Lung (tissue), 12 donors: ENCODE data around the gene BMERB1. TPM values are rescaled to one million over a fixed set of nuclear protein-coding genes. Genes with fewer than 3 reads are reported as not detected.

Experiments
- ATAC-seq: fragments of 200-7000 bp; cut with Tn5 transposase; one replicate; pipeline ENCODE4 v1.9.1; 2020; ENCODE audit warnings: moderate number of reproducible peaks; ENCODE audit not compliant: insufficient read depth, low FRiP score
- DNase-seq, 3 donors: peaks; one replicate each; pipeline ENCODE4 v3.0.0-alpha.2; 2013 to 2017
- H3K27ac ChIP-seq, 2 donors: one replicate each; pipeline ENCODE4 v1.5.1; 2013; ENCODE audit warnings: mild to moderate bottlenecking in 2 of 2, moderate library complexity in 2 of 2, control low read depth in 1 of 2, inconsistent platforms in 1 of 2, low read depth in 1 of 2, low read length in 1 of 2
- H3K27me3 ChIP-seq, 3 donors: one replicate each; pipeline ENCODE4 v1.5.1; 2013; ENCODE audit warnings: low read length in 2 of 3; ENCODE audit not compliant: control insufficient read depth in 3 of 3, insufficient read depth in 3 of 3
- H3K36me3 ChIP-seq, 4 donors: one replicate each; pipeline ENCODE4 v1.5.1; 2013; ENCODE audit warnings: low read length in 4 of 4, mild to moderate bottlenecking in 1 of 4, moderate library complexity in 1 of 4; ENCODE audit not compliant: control insufficient read depth in 4 of 4, insufficient read depth in 4 of 4
- H3K4me1 ChIP-seq, 5 donors: one replicate each; pipeline ENCODE4 v1.5.1; 2013; ENCODE audit warnings: low read length in 5 of 5, mild to moderate bottlenecking in 2 of 5, moderate library complexity in 1 of 5; ENCODE audit not compliant: control insufficient read depth in 5 of 5, insufficient read depth in 5 of 5
- H3K4me3 ChIP-seq: one replicate; pipeline ENCODE4 v1.5.1; 2013; ENCODE audit warnings: mild to moderate bottlenecking, control low read depth, moderate library complexity
- H3K9ac ChIP-seq, 2 donors: one replicate each; pipeline ENCODE4 v1.5.1; 2013; ENCODE audit warnings: low read length in 2 of 2, control low read depth in 1 of 2; ENCODE audit not compliant: insufficient read depth in 1 of 2
- H3K9me3 ChIP-seq, 4 donors: one replicate each; pipeline ENCODE4 v1.5.1; 2013; ENCODE audit warnings: low read length in 3 of 4, mild to moderate bottlenecking in 1 of 4, moderate library complexity in 1 of 4; ENCODE audit not compliant: control insufficient read depth in 4 of 4, insufficient read depth in 3 of 4
- whole genome bisulfite sequencing, 2 donors: extraction: QIAGEN DNeasy Blood & Tissue Kit; methylation state at CpG; one replicate each; pipeline ENCODE4 v1.1.7; 2013; 5-methylcytosine and 5-hydroxymethylcytosine counted together
- polyA plus RNA-seq, 2 donors: library from polyadenylated mRNA; stranded (reverse); fragments of 200-250 nt; gene quantifications; one replicate each; pipeline ENCODE4 v1.2.1, GENCODE V29; 2013
- total RNA-seq, 2 donors: library from RNA; depleted of rRNA in 1 of 2; stranded (reverse); fragments of >200 nt in 1 of 2; gene quantifications; one replicate each; pipeline ENCODE4 v1.2.1, GENCODE V29; 2014 to 2021
- TF ChIP-seq, protein P1 (sequence below): IDR thresholded peaks from 2 replicates; pipeline ENCODE4 v1.5.1; 2012; ENCODE audit warnings: mild to moderate bottlenecking; ENCODE audit errors: control extremely low read depth, extremely low read depth
- donor health status: control.
- donor health status: control.
- donor health status: Bipolar disorder and iron deficiency.
- donor health status: healthy.
- donor health status: DM: yes; HTN: yes; CAD: no.

BMERB1 gene
- total and polyA plus RNA-seq, 4 donors: 5.6 to 17.5 (median 7.9) TPM

DNA sequence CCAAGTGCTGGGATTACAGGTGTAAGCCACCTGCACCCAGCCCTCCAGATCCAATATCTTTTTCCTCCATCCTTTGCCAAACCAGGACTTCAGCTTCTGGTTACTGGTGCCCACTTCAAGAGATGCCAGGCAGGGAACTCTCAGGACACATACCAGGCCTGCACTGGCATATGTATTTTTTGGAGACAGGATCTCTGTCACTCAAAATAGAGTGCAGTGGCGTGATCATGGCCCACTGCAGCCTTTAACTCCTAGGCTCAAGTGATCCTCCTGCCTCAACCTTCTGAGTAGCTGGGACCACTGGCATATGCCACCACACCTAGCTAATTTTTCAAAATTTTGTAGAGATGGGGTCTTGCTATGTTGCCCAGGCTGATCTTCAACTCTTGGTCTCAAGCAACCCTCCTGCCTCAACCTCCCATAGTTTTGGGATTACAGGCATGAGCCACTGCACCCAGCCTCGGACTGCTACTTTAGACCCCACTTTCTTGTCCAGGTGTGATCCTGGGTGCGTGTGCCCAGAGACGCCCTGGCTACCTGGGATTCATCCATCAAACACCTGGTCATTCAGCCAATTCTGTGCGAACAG, 55.8 kb downstream of the BMERB1 start:
- H3K4me3 ChIP-seq: no peak overlapping the region
- no peaks in the 10 kb centered on the region for H3K36me3 ChIP-seq
- peaks cover 0 to 9% (median 0%) of the 10 kb centered on the region in 5 donors for H3K4me1 ChIP-seq
- no peaks in the 10 kb centered on the region for H3K27me3 ChIP-seq
- DNase-seq: no peak
- TF ChIP-seq, protein P1, sequence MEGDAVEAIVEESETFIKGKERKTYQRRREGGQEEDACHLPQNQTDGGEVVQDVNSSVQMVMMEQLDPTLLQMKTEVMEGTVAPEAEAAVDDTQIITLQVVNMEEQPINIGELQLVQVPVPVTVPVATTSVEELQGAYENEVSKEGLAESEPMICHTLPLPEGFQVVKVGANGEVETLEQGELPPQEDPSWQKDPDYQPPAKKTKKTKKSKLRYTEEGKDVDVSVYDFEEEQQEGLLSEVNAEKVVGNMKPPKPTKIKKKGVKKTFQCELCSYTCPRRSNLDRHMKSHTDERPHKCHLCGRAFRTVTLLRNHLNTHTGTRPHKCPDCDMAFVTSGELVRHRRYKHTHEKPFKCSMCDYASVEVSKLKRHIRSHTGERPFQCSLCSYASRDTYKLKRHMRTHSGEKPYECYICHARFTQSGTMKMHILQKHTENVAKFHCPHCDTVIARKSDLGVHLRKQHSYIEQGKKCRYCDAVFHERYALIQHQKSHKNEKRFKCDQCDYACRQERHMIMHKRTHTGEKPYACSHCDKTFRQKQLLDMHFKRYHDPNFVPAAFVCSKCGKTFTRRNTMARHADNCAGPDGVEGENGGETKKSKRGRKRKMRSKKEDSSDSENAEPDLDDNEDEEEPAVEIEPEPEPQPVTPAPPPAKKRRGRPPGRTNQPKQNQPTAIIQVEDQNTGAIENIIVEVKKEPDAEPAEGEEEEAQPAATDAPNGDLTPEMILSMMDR: no peak
- no peaks in the 10 kb centered on the region for H3K9me3 ChIP-seq
- 96 to 97% methylated on average over 5 of the region's 5 CpGs for WGBS, 2 donors
- ATAC-seq: no peak
- H3K9ac ChIP-seq: no peak overlapping the region
- no peak overlapping the region for H3K27ac ChIP-seq

DNA sequence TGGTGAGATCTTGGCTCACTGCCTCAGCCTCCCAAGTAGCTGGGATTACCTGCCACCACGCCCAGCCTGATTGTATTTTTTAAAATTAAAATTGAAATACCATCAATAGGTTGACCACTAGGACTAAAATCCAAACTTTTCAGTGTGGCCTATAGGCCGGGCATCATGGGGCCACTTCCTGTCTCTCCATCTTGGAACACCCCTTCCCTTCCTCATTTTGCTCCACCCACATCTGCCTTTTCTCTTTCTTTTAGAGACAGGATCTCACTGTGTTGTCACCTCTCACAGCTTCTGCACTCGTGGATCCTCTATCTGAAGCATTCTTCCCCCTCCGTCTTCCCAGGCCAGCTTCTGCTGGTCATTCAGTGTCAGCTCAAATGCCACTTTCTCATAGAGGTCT, 57.0 kb downstream of the BMERB1 start:
- 88 to 93% methylated on average over 4 of the region's 4 CpGs for WGBS, 2 donors
- DNase-seq (no peak), ATAC-seq (no peak)
- TF ChIP-seq, protein P1: no peak
- no peak overlapping the region for H3K4me3 ChIP-seq
- H3K9ac ChIP-seq: no peak overlapping the region
- H3K27me3 ChIP-seq: no peaks in the 10 kb centered on the region
- H3K36me3 ChIP-seq: no peaks in the 10 kb centered on the region
- H3K4me1 ChIP-seq: peaks cover 0 to 9% (median 0%) of the 10 kb centered on the region in 5 donors
- no peaks in the 10 kb centered on the region for H3K9me3 ChIP-seq
- no peak overlapping the region for H3K27ac ChIP-seq

DNA sequence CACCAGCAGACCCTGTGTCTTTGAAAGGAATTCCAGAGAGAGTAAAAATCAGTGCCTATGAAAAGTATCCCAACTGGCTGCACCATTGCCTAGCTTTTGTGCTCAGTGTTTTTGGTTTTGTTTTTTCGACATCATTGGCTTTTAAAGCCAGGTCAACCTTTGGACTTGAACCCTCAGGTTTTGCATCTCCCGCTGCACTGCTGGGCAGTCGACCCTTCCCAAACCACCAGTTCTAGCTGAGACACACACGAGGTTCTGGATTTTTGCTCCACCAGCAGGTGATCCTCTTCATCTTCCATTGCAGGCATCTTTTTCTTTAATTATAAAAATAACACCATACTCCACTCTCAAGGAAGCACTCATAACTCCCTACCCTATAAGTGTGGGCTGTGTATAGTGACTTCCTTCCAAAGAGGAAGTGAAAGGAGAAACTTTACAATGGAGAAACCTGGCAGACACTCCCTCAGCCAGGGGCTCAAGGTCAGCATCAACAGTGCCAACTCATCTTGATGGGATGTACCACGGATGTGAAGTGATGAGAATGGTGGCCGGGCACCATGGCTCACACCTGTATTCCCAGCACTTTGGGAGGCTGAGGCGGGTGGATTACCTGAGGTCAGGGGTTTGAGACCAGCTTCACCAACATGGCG, 57.8 kb downstream of the BMERB1 start:
- Histone ChIP-seq H3K9ac (no peak overlapping the region), H3K4me1 (peaks cover 0 to 9% (median 0%) of the 10 kb centered on the region in 5 donors), H3K27ac (no peak overlapping the region), H3K27me3 (no peaks in the 10 kb centered on the region), H3K4me3 (no peak overlapping the region), H3K9me3 (no peaks in the 10 kb centered on the region), H3K36me3 (no peaks in the 10 kb centered on the region)
- WGBS, 2 donors: 76 to 80% methylated on average over 8 of the region's 8 CpGs
- ATAC-seq: no peak
- no peak for DNase-seq
- TF ChIP-seq, protein P1: no peak
